NCI-H1417 (cell line): Measurements from ENCODE around the gene LRP4.

Source experiments
- DNase-seq, 3 experiments: peaks; one replicate each; lab custom pipeline; 2025; lab: John Stamatoyannopoulos, UW

LRP4 gene

DNA sequence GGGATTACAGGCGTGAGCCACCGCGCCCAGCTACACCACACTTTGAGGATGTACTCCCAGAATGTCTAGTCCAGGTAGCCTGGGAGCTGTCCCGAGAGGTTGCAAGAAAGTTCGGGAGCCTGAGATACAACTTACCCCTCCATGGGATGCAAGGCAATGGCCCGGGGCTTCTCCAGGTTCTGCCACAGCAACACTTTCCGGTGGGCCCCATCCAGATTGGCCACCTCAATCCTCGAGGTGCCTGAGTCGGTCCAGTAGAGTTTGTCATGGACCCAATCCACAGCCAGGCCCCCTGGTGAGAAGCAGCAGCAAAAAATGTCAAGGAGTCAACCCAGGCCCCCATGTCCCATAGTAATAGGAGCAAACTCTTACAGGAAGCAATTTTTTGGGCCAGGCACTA lies 25.5 kb downstream of the LRP4 start:
- DNase-seq: no peak

DNA sequence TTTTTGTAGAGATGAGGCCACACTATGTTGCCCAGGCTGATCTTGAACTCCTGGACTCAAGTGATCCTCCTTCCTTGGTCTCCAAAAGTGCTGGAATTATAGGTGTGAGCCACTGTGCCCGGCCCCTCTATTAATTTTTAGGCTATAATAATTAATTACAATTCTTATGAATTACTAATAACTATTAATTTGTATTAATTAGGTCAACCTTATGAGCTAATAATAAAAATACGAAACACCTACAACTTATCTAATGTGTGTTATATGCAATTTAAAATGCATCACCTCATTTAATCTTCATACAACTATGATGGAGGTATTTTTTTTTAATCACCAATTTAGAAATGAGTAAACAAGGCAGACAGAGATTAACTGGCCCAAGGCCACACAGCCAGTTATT lies 26.2 kb downstream of the LRP4 start:
- DNase-seq: no peak

DNA sequence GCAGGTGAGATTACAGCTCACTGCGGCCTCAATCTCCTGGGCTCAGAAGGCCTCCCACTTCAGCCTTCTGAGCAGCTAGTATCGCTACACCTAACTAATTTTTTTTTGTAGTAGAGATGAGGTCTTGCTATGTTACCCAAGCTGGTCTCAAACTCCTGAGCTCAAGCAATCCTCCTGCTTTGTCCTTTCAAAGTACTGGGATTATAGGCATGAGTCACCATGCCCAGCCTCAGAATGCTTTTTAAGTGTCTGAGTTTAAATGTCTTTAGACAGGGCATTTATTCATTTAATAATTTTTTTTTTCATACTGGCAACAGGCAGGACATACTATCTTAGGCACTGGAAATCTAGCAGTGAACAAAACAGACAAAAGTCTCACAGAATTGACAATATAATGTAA lies 27.7 kb downstream of the LRP4 start:
- no peak for DNase-seq

DNA sequence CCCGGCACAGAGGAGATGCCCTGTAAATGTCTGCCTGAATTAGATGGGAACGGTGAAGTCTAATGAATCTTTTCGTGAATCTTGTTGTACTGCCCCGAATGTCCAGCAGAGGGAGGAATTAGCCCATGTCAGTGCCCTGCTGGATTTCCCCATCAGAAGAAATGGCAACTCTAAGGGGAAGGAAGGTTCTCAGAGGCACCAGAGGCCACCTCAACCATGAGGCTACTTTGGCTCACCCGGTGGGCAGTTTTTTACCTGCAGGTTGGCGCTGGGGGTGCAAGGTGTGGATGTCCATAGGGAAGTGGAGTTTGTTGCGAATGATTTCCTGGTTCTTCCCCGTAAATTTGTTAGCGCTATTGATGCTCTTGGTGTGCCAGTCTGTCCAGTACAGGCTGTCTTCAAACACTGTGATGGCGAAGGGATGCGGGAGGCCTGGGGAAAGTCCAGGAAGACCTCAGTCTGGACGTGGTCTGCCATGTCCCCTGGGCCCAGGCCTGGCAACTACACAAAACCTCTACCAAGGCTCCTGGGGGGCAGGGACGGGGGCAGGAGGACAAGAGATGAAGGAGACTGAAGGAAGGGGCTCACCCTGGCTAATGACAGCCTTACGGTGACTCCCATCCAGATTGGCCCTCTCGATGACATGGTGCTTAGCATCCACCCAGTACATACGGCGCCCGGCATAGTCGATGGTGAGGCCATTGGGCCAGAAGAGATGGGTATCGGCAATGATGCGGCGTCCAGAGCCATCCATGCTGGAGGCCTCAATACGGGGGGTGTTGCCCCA lies 28.5 kb downstream of the LRP4 start:
- peak; percentile 74 to 93 (median 91) for DNase-seq

DNA sequence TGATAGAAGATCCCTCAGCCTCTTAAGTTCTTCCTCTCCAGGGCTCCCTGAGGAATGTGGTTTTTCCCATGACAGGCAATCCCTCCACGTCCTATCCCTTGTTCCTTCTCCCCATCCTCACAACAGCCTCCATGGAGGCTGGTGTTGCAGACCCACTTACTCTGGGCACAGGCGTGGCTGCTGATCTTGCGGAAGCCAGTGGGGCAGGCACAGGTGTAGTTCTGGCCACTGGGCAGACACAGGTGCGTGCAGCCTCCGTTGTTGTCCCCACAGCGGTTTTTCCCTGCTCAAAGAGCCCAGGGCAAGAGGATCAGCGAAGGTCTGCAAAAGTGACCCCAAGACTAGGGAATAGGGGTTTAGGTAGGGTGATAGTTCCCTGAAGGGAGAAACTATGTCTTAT lies 29.1 kb downstream of the LRP4 start:
- no peak for DNase-seq

DNA sequence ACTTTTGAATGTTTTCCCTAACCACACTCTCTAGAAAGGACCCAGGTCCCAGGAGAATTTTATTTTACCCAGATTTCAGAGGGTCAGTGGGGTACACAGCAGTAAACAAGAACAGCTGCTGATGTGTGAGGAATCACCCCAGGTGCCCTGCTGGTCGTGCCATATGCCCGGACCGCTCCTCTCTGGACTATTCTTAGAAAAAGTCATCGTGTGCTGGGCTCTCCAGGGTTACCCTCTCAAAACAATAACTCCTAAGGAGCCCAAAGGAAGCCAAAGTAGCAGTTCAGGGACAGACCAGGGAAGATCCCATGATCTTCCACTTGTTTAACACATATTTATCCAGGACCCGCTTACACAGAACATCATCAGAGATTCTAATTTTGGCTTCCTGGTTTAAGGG lies 29.7 kb downstream of the LRP4 start:
- DNase-seq: peak in 1 of 3 experiments; percentile 33

DNA sequence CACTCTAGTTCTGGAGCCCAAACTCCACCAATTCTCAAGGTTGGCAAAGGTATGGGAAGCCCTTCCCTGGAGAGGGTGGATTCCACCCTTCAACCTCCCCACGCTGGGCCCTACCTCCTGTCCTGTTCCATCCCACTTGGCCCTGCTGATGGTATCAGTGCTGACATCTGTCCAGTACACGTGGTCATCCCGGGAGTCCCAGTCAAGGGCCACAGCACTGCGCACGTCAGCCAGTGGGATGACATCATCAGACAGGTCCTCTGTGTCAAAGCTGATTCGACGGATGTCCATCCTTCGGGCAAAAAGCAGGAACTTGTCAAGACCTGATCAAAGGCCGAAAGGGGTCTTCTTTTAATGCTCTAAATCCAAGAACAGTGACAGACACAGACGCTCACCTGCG lies 32.1 kb downstream of the LRP4 start:
- no peak for DNase-seq

DNA sequence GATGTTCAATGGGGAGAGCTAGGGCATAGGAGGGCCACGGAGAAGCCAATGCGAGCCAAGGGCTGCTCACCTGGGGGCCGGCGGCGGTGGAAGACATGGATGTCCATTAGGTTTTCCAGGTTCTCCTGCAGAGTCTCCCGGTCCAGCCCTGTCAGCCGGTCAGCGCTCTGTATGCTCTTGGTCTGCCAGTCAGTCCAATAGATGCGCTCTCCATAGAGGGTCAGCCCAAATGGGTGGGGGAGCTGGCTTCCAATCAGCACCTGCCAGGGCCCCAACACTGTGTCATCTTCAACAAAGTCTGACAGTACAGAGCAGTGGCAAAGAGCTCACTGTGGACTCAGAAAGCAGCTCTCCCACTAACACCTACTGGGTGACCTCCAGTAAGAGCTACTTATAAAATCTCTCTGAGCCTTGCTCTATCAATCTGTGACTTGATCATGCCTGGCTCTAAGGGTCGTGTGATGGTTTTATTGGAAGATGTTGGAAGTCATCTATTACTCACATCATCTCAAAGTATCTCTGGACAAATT lies 39.2 kb downstream of the LRP4 start:
- DNase-seq: no peak

DNA sequence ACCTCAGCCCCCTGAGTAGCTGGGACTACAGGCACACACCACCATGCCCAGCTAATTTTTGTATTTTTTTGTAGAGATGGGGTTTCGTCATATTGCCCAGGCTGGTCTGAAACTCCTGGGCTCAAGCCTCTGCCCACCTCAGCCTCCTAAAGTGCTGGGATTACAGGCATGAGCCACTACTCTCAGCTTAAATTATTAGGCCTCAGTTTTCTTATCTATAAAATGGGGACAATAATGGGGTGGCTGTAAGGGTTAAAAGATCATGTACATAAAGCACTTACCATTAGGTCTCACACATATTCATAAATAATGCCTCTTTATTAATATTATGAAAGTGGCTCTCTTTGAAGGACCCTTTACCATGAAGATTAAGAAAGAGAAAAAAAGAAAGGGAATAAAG lies 40.8 kb downstream of the LRP4 start:
- DNase-seq: no peak

DNA sequence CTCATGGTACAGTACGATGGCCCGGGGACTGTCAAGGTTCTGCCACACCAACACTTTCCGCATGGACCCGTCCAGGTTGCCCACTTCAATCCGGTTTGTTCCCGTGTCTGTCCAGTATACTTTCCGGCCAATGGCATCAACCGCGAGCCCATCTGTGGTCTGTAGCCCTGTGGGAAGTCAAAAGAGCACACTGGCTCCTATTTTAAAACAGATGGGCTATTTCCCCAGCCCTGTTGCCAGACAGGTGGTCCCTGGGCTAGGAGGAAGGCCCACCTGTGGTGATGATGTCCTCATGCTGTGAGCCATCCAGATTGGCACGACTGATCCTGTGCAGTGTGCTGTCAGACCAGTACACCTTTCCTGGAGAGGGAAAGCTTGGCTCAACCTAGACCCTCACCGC lies 41.9 kb downstream of the LRP4 start:
- DNase-seq: no peak

DNA sequence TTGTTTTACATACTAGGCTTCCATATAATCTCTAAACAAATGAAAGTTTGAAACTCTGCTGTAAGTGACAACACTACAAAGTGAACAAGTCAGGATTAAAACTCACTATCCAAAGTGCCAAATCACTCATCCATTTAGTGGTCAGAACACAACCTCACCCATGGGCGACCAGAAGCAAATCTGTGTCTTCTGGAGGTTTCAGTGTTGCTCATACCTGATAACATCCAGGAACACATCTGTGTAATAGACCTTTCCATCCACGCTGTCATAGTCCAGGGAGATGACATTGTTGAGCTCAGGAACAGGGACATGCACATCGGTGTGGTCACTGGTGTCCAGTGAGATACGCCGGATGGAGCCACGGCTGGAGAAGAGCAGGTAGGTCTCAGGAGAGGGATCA lies 43.8 kb downstream of the LRP4 start:
- DNase-seq: no peak

DNA sequence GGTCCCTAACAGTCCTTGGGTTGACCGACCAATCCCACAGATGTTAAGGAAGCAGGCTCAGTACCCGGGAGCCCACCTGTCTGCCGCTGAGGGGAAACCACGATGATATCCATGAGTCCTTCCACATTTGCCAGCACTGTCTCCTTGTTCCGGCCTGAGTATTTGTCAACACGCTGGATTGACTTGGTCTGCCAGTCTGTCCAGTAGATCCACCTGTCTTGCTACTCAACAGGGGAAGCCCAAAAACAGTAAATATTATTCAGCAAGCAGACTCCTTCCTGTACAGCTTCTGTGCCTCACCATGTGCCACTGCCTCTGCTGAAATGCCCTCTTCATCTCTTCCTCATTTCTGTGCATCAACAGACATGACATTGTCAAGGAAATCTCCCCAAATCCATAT lies 49.4 kb downstream of the LRP4 start:
- DNase-seq: no peak

DNA sequence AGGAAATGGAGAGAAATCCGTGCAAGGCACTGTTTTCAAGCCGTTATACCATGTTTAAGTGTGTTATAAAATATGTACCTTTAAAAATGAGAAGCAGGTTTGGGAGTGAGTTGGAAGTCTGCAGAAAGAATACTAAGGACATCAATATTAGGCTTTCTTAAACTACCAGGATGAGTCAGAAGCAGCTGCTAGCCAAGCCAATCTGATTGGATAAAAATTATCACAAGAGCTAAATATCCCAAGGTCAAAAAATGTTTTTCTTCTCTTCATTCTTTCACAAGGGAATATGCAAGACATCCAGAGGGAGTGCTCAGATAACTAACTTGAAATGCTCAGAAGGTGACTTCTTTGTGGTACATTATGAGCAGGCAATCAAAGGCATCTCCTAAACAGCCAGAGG lies 53.0 kb downstream of the LRP4 start:
- no peak for DNase-seq

DNA sequence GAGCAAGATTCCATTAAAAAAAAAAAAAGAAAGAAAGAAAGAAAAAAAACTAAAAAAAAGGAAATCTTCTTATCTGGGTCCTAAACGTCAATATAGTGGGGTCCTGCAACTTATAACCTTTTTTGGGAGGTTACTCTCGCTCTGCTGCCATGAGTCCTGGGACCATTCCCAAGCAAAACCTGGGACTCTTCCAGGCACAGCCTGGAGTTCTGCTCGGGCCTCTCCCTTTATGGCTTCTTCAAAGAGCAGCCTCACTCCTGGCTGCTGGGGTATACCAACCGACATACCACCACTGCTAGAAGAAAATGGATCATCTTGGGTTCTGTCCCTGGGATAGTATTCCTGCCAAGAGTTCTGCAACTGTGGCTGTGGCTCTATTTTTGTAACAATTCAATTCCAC lies 58.1 kb downstream of the LRP4 start:
- no peak for DNase-seq

DNA sequence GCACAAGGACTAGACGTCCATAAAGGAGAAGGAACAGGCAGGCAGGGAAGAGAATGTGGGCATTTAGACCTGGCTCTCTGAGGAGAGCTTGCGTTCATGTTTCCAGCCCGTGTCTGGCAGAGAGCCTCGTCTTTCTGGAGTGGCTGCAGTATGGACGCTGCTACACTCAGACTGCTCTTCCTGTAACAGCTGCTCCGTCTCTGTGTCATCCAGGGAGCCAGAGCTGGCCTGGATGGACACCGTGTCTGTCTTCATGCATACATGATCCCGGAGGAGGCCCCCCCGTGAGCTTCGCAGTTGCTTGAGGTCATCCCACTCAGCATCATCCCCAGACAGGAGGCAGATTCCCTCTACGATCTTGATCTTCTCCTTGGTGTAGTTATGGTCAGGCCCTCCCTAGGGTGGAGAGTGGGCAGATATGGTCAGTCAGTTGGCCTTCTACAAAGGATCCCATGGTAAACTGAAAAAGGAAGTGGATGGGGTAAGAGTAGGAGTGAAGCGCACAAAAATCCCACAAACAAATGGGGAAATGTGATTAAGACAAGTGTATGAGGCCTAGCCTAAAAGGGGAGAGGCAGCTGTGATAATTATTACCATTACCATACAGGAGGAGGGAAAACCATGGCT lies 59.3 kb downstream of the LRP4 start:
- DNase-seq: no peak

DNA sequence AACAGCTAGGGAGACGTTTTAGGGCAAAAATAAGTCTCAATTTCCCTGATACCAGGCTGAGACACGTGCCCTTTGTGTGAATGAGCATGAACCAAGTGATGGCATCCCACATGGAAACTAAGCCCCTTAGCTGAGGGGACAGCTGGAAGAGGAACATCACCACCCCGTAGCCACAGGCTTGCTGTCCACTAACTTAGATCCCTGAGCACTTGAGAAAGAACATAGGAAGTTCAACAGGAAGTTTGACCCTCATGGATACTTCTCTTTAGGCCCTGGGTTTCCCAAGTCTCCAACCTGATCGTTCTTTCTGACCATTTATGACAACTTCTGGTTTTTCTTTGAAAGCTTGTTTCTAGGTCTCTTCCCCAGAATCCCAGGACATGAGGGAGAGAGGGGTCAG lies 60.7 kb downstream of the LRP4 start:
- no peak for DNase-seq

DNA sequence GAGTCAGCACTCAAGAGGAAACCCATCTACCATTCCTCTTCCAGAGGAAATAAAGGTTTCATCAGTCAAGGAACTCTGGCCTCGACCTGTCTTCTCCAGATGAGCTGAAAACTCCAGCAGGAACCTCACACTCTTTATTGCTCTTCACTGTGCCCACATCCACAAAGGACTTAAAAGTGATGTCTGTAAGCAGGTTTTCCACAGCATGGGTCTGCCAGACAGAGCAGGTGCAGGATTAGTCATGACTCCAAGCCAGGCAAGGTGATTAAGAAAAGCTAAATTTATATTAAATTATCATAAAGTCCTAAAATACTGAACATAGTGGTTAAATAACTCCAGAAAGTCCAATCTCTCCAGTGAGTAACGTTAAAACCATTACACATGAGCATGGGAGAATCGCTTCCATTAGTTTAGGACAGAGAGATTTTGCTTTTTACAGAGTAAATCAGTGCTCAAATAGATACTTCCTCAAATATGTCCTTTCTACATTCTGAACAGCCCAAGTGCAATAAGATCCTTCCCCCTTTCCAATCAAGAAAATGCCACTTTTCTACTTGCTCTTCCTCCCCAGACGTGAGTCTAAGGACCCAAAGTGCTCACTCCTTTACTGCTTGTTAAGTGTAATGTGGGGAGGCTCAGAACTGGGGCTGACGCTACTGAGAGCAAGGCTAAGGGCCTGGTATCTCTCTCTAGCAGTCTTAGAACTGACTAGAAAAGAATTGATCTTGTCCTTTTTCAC lies 61.6 kb downstream of the LRP4 start:
- no peak for DNase-seq

DNA sequence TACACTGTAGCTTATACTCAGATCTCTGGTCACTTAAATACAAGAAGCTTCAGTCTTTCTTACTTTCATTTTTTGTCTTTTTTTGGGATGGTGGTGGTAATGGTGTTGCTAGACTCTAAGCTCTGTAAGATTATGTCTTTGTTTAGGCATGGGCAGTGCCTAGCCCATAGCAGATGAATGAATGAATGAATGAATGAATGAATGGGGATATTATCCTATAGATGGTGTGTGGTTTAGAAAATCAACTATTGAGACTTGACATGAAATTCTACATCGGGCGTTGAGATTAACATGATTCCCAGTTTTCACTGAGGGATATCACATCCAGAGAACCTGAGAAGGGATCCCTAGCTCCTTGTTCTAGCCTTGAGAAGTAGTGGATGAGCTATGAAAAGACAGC lies 62.5 kb downstream of the LRP4 start:
- DNase-seq: no peak

DNA sequence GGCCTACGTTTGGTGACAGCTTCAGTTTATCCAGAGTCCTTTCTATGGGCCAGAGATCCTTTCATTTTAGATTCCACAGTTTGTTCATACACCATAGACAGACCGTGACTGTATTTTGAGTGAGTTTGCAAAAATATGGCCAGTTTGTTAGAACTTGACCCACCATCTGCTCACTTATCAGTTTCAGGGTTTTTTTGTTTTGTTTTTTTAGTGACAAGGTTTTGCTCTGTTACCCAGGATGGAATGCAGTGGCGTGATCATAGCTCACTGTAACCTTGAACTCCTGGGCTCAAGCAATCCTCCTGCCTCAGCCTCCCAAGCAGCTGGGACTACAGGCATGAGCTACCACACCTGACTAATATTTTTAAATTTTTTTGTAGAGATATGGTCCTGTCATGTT lies 63.2 kb downstream of the LRP4 start:
- DNase-seq: no peak

DNA sequence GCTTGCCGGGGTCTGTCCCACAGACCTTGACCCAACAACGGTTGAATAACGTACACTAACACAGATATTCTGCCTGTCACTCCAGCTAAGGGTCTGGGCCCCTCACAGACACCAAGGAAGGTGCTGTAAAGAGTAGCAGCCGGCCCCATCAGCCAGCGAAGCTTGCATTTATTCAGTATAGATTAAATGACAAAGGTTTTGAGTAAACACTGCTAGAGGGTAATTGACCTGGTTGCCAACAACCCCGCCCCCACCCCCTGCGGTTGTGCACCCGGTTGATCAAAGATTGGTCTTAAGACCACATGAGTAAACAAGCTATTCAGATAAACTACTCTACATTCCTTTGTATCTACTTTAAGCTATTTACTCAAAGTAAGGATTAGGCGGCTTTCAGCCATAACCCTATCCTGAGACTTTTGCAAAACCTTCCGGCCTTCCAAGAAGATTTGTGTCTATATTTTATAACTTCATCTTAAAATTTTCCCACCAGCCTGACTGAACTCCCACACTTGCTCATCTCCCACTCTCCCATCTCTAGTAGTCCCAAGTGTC lies 67.4 kb downstream of the LRP4 start:
- DNase-seq: no peak

DNA sequence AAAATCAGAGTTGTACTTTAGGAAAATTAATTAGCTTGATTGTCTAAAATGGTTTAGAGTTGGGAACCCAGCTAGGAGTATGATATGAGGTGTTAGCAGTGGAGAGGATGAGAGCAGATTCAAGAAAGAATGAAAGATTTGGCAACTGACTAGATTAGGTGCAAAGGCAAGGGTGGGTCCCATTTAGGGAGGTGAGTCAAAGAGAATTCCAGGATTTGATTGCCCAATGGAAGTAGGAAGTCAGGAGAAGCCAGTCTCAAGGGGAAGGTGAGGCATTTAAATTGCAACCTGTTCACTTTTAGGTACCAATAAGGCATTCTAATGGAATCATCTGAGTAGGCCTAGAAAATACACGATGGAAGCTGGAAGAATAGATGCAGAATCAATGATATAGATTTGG lies 68.7 kb downstream of the LRP4 start:
- DNase-seq: no peak

DNA sequence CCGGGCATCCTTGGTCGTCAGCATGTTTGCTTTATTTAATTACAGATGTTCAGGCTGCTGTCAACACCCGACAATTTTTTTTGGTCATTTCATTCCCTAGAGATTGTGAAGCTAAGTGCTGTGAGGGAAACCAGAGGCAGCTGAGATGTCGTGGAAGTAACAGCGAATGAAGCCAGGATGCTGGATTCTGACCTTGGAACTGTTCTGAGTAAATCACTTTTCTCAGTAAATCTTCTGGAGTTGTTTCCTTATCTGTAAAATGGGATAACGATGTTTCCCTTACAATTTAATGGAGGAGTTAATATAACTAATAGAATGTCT lies 71.9 kb downstream of the LRP4 start:
- no peak for DNase-seq
